GM18505 (cell line): ENCODE data around the gene PARP6.

ENCODE experiments used
- ATAC-seq: cut with Tn5 transposase; IDR thresholded peaks from one replicate; pipeline ENCODE4 v1.9.1; 2021; ENCODE audit not compliant: unreplicated experiment
- POLR2A ChIP-seq: IDR thresholded peaks from 4 replicates; pipeline ENCODE4 v1.6.1; 2011; ENCODE audit warnings: borderline replicate concordance; ENCODE audit not compliant: insufficient read depth, insufficient read length; ENCODE audit errors: extremely low read depth

The PARP6 gene

DNA sequence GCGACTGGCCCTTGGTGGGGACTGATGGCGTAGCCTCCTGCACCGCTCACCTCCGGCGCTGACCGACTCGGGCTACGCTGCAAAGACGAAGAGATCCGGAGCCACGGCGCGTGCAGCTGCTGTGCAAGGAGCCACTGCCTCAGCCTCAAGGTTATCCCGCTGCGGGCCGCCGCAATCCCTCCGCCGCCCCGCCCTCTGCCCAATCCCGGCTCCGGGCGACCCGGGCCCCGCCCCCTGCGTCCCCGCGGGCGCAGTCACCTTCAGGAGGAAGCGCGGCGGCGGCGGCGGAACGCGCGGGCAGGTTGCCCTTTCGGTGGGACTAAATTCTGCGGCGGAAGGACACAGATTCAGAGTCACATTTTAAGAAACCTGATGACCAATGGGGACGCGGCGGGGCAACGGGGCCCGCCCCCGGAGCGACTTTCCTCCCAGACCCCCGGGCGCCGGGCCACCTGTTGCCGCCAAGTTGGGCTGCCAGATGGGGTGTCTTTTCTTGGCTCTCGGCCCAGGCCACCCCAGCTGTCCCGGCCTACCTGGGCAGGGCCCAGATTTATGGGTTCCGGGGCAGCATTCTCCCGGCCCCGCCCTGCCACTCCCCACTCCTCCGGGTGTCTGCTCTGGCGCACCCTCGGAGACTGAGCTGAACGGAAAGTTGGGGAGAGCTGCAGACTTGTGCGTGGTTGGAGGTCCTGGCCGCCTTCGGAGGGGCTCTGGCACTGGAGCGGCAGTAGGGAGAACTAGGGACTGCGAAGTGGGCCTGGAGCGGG lies 41.1 kb downstream of the PARP6 start, which contains the start of gene PKM:
PKM (minus strand) TSS at position 125 of the 767 bp plus-strand sequence. CDS start 12,093 bp downstream, outside the sequence.
- ATAC-seq = peak; percentile 45
- TF ChIP-seq POLR2A = peak; percentile 100

DNA sequence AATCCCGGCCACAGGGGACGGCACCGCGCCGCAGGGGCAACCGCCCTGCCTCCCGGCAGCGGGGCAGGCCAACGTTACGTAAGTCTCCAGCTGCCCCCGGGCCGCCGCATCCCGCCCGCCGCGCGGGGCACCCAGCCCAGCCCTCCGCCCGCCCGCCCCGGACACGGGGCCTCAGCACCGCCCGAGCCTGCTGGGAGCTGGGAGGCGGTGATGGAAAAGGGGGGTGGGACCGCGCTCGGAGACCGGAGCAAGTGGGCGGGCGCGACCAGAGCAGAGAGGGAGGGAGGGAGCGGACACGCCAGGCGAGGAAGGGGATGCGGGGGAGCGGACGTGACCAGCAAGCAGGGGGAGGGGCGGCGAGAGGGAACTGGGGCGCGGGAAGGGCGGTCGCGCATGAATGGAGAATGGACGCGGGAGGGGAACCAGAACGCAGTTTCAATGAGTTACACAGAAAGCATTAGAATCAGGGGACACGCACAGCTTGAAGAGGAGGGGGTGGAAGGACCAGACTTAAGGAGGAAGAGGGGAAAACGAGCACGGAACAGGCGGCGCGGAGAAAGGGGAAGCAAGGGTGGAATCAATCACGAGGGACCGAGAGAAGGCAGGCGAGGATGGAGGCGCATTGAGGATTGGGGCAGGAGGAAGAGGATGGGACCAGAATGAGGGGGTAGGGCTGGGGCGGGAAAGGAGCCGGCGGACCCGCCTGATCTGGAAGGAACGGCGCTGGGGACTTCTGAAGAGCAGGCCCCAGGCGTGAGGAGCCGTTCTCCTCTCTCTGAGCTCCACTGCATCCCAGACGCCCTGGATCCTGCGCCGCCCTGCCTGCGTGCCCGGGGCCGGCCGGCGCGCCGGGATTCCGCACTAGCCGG lies 41.9 kb downstream of the PARP6 start:
- no peak for ATAC-seq

DNA sequence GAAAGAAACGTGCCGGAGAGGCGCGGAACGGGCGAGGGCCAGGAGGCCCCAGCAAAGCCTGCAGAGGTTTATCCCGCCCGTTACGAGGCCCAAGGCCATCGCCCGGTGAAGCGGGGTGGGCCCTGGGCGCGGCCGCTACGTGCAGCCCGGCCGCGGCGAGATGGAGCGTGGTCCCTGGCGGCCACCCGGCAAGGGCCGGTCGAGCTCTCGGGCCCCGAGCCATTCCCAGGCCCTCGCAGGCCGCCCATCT lies 42.5 kb downstream of the PARP6 start:
- no peak for ATAC-seq
- TF ChIP-seq POLR2A = no peak

More for the DNA sequence above, 41.9 kb downstream of the PARP6 start:
- no peak for TF ChIP-seq POLR2A

DNA sequence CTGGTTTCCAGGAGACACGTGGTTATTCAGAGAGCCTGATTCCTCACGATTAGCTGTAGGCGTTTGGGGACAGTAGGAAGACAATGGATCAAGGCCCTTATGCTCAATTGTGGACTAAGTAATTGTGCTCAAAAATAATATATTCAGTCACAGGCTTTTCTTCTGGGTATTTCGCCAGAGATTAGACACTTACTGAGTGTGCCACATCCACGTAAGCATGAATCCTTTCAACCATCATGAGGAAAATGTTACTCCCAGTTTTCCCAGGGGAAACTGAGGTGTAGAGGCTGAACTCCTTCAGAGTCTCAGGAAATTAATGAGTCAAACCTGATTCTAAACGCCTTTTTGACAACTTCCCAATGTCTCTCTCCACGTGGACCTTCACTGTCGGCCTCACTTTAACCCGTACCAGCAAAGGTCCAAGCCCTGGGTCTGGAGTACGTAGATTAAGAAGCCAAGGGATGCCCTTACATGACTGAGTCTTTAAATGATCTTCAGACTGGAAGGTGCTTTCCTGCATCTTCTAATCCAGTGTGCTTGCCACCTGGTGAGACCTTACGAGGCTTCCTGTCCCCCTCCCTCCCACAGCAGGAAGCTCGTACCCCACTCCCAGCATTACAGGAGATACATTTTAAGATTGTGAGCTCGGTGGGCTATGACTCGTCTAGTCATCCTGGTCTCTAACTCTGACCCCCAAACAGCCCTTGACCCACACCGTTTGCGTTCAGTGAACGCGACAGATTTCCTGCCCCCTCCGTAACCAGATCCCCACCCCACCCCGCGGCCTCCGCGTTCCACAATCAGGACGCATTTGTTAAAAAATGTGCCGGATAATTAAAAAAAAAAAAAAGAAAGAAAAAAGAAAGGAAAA lies 43.0 kb downstream of the PARP6 start:
- no peak for ATAC-seq
- peak; percentile 46 for TF ChIP-seq POLR2A

DNA sequence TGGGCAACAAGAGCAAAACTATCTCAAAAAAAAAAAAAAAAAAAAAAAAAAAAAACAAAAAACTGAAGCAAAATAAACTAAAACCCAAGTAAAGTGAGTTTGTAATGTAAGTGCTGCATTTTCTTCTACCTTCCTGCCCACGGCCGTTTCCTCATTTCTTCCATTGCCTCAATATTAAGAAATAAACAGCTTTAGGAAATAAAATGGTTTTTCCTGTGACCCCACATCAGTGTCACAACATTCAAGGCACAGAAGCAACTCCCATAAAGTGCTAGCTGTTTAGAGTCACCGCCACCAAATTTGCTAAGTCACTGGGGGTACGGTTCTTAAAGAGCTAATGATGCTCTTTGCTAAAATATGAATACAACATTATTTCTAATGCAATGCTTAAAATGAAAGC lies 44.6 kb downstream of the PARP6 start:
- no peak for ATAC-seq
- TF ChIP-seq POLR2A = no peak

DNA sequence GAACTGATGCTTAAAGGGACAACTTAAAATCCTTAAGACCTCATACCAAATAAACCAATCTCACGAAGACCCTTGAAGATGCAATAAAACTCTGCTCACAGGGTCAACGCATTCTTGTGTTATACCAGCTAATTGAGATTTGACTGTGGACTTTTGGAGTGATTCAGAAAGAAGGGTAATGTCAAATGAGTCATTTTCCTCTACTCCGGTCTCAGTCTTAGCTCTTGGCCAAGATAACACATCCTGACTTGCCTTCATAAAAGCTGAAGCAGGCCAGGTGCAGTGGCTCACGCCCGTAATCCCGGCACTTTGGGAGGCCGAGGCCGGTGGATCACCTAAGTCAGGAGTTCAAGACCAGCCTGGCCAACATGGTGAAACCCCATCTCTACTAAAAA lies 45.2 kb downstream of the PARP6 start:
- no peak for ATAC-seq
- TF ChIP-seq POLR2A = no peak

DNA sequence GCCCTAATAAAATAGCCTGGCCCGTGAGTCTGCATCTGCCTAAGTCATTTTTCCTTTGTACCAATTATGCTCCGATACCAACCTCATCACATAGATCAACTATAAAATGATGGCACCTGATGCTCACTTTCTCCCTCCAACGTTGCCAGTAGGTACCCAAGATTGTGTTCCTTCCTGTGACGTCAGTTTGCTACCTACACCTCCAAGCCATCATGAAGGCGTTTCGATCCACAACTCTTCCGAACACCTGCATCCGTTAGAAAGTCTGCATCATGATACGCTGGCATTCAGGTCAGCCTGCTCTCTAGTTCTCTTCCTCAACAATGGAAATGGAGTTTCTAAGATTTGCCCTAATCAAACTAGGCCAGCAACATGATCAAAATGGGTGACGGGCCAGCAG lies 49.1 kb downstream of the PARP6 start:
- no peak for TF ChIP-seq POLR2A
- no peak for ATAC-seq

DNA sequence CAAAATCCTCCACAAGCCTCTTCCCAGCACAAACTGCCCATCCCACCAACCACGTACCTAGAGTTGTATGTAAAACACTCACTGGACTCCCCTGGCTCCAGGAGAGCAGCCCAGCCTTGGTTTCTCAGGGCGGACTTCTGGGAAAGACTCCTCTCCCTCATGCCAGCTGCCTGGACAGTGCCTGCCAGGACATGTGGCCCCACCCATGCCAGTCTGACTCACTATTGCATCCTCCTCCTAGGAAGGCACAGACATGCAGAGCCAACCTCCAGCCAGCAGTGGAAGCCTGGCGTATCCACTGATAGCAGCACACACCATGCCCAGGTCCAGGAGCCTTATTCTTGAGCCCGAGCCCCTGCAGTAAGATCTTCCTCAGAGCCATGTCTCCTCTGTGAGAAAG lies 50.0 kb downstream of the PARP6 start:
- TF ChIP-seq POLR2A = no peak
- no peak for ATAC-seq

DNA sequence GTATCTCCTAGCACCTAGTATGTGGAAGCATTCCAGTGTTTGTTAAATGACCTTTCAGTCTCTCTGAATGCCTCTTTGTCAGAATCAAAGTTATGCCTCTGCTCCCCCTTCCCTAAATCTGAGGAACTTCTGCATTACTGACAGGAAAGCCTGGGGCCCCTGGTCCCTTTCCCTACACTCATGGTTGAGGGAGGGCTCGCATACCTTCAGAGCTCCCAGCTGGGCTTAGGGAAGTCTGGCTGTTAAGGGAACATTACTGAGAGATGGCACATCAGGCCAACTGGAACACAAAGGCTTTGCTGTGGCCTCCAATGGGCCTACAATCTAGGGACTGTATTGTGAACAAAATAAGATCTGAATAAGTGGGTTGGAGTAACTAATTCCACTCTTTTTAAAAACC lies 51.7 kb downstream of the PARP6 start:
- ATAC-seq = no peak
- no peak for TF ChIP-seq POLR2A

DNA sequence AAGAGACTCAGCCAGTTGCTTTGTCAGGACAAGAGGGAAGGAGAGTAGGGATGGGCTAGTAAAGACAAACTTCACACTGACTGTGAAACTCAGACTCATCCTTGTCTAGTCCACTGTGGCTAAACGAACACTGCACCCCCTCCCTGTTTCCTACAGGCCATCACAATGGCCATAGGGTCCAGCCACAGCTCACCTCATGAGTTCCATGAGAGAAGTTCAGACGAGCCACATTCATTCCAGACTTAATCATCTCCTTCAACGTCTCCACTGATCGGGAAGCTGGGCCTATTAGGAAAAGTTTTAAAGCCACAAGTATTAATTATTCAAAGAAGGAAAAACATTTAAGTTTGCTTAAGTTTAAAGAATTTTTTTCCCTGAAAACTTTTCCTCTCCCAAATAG lies 55.1 kb downstream of the PARP6 start:
- TF ChIP-seq POLR2A = no peak
- no peak for ATAC-seq

DNA sequence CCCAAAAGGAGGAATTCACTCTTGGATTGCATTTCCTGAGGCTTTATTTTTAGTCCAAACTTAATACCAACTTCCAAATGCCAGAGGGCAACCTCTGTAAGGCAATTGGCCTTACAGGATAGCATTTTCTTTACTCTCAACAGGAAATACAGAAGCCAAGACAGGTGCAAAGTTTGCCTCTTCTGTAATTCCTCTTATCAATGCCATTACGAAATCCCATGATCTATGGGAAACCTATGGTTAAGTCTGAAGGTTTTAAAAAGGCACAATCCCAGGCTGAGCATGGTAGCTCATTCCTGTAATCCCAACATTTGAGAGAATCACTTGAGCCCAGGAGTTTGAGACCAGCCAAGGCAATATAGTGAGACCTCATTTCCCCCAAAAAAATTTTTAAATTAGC lies 56.3 kb downstream of the PARP6 start:
- TF ChIP-seq POLR2A = no peak
- ATAC-seq = no peak

DNA sequence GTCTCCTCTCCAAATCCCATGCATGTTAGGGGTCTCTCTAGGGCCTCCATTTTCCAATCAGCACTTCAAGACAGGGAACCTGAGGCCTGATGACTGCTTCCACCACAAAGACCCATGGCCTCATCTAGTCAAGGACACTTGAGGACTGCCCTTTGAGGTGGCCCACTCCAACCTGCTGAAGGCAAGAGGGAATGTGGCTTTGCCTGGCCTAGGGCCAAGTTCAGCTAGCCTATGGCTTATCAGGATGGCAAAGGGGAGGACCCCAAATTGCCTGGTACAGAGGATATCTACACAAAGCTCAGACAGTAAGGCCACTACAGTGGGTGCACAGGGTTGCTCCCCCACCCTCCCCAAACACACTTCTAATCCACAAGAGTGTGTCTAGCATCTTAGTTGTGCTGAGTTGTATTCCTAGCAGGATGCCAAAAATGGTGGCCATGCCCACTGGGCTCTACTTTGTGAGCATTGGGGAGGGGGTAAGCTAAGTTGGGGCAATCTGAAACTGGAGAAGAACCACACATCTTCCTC lies 64.7 kb downstream of the PARP6 start:
- ATAC-seq = no peak
- no peak for TF ChIP-seq POLR2A

DNA sequence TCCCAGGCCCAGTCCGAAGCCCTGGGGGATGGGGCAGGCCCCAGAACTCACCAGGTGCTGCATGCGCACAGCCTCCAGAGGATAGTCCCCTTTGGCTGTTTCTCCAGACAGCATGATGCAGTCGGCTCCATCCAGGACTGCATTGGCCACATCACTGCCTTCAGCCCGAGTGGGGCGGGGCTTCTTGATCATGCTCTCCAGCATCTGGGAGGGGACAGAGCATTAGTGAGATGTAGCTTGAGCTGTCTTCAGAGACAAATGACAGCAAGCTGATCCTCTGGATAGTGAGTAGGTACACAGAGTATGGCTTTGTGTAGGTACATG lies 65.7 kb downstream of the PARP6 start:
- no peak for TF ChIP-seq POLR2A
- ATAC-seq = no peak
